GM18909 (cell line): ENCODE results near the gene RAPH1.
"Not testable (repeated sequence)": the region's sequence is repeated elsewhere in the genome, so short reads cannot be mapped to it uniquely, and the experiment has no call there.

Source experiments
- ATAC-seq: cut with Tn5 transposase; IDR thresholded peaks from one replicate; pipeline ENCODE4 v1.9.1; 2021; ENCODE audit warnings: mild to moderate bottlenecking; ENCODE audit not compliant: unreplicated experiment, poor library complexity

Gene RAPH1

DNA sequence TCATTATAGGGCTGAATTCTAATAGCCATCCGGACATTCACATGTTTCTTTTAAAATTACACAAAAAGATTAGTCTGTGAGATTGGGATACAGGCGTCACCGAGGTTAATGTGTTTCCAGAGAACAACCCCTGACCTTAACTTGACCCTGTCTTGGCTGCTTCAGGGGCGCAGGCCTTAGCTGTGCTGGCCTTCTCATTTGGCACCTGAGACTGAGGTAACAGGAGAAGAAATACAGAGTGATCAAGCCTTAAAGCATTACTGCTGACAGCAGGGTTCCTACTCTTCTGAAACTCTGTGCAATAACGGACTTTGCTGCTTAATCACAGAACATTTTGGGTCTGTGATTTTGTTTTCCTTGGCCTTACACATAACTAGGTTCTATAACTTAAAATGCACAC is 92.6 kb downstream of the RAPH1 start:
- ATAC-seq = no peak

DNA sequence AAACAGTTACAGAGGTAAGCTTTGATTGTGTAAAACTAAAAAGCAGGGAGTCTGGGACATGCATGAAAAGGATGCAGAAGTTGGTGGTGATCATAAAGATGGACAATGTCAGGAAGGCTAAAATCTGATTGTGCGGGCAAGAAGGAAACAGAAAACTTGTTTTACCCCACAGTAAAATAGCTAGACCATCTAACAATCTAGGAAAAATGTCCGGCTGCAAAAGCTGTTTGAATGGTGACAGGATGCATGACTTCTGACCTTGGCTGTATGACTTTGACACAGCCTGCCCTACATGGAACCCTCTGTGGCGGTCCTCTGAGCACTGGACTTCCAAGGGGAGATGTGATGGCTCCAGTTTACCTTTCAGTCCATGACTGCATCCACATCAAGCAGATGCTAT is 93.6 kb downstream of the RAPH1 start:
- ATAC-seq = no peak

DNA sequence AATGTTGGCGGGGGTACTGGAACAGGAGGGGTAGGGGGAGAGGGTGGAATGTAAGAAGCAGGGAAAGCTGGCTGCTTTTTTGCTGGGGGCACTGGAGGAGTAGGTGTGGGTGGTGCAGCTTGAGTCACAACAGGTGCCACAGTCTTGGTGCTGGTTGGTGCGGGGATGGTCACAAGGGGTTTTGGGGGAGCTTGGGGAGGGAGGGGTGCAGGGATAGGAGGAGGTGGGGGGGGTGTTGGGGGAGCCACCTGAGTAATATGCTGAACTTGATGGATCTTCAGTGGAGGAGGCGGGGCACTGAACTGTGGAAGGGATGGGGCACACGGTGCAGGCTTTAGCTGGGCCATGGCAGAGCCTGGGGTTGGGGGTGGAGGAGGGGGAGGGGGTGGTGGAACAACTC is 94.4 kb downstream of the RAPH1 start:
- no peak for ATAC-seq

DNA sequence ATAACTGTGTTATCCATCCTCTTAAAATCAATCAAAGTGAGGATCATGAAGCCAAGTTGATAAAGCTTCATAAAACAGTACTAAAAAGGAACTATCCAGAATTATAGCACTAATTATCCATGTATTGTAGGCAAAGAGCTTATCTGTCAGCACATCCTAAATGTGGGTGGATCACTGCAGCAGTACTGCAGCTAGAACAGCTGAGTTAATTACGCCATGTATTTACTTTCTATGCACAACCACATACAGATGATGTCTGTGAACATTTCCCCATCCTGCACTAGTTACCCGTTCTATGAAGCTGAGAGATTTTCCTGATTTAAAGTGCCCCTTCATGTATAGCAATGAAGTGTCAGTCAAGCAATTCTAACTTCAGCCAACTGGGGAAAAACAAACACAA is 96.6 kb downstream of the RAPH1 start:
- no peak for ATAC-seq

DNA sequence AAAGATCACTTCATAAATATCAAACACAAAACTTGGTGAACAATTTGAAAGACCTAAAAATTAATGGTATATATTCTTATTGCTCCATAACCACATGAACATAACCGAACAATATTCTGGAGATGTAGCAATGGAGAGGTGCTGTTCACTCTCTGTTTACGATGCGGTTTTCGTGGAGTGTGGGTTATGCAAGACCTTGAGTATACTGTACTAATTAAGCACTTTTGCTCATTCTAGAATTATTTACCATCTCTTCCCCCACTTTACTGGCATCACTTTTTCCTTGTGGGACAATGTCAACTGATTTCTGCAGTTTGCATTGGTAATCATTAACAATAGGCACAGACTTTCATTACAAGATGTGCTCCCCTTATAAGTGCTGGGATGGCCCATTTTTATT is 97.6 kb downstream of the RAPH1 start:
- ATAC-seq = no peak

DNA sequence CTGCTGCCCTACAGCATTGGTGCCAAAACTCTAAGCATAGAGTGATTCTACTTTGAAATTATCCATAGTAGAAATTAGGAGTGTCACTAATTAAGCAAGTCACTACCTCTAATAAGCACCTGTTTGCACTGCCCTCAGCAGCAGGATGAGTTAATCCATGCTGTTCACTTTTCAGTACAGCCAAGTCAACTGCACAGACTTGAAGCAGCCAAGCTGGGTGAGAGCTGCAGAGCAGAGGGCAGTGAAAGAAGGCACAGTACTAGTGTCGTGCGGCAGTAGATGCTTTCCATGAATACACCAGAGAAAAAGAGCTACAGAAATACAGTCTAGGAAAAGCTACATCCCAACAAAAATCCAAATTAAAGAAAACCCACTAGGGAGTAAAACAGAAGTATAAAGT is 98.6 kb downstream of the RAPH1 start:
- ATAC-seq = no peak

DNA sequence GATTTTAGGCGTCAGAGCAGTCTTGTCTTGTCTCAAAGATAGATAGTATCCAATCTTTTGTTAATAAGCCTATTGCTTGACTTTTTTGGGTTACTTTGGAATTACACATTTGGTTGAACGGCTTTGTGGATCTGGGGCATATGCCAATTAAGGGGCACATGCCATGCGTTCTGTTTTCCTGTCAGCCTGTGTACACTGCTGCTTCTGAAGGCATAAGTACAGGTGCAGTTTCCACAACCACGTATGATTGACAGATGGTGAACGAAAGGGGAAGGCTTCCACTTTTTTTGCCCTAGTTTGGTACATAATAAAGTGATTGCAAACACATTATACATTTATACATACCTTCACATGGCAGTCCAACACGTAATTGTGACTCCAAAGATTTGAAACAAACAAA is 102.3 kb downstream of the RAPH1 start:
- ATAC-seq = no peak

DNA sequence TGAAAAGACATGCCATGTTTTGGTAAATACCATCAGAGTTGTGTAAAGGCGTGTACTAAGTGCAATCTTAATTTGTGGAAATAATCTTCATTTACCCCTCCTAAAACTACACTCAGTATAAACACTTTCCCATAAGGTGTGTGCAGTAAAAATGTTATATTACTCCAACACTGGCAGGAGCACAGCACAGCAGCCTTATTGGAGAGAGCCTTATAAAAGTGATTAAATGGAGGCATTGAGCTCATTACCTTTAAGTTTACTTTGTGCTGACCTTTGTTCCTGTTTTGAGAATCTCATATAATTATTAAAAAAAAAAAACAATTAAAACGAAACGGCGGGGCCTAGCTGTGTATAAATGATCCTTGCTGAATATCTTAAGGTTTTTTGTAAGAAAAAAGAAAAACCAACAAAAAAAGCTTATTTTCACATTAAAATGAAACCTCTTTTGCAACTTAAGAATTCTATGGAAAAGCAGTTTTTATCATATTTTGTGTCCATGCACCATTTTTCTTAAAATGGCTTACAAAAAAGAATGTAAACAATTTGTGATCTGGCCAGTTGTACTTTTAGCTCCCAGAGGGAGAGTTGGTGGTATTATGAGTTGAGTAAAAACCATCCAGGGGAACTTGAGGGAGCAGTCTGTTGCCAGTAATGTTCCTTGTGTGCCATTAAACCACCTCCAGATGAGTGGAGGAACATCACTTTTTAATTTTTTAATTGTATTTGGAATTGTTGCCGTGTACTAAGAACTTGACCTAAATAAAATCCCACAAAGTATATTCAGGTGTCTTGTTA is 103.5 kb downstream of the RAPH1 start:
- ATAC-seq = no peak

DNA sequence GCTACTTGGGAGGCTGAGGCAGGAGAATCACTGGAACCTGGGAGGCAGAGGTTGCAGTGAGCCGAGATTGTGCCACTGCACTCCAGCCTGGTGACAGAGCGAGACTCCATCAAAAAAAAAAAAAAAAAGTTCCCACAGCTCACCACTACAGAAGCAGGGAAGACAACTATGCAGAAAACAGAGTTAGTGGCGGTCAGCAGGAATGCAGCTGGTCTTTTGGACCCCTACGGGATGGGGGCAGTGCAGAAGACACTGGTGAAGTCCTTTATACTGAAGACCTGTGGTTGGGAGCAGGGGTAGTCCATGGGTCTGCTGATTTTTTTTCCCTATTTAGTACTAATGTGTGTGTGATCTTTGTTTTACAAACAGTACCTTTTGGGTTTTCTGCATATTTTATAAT is 105.5 kb downstream of the RAPH1 start:
- not testable (repeated sequence) for ATAC-seq

DNA sequence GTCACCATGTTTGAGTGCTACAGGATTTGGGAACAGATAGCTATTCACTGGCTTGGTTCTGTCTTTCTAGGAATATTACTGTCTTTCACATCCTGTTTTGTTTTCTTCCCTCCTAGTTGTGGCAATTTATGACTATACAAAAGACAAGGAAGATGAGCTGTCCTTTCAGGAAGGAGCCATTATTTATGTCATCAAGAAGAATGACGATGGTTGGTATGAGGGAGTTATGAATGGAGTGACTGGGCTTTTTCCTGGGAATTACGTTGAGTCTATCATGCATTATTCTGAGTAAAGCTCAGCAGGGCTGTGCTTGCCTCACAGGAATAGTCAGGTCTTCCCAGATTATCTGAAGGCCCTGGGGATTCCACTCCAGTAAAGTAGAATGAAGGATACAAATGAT is 108.0 kb downstream of the RAPH1 start:
- ATAC-seq = no peak

DNA sequence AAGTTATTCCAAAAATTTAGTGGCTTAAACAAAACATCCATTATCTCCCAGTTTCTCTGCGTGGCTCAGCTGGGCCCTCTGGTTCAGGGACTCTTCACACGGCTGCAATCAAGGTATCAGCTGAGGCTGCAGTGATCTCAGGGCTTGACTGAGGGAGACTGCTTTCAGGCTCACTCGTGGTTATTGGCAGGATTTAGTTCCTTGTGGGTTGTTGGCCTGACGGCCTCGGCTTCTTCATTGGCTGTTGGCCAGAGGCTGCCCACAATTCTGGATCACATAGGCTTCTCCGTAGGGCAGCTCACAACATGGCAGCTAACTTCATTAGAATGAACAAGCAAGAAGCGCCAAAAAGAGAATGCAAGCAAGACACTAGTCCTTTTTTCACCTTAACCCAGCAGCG is 116.8 kb downstream of the RAPH1 start:
- ATAC-seq = no peak

DNA sequence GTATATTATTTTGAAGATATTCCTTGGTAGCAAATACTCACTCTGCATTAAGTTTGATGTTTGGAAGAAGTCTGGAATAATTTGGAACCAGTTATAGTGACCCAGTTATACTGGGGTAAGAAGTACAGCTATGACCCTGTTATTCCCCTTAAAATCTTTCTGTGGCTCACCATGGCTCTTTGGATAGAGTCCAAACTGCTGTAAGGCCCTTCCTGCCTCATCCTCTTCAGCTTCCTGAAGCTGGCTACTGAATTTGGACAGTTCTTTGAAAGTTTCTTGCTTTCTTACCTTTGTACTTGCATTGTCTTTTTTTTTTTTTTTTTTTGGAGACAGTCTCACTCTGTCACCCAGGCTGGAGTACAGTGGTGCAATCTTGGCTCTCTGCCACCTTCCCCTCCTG is 121.3 kb downstream of the RAPH1 start:
- no peak for ATAC-seq

DNA sequence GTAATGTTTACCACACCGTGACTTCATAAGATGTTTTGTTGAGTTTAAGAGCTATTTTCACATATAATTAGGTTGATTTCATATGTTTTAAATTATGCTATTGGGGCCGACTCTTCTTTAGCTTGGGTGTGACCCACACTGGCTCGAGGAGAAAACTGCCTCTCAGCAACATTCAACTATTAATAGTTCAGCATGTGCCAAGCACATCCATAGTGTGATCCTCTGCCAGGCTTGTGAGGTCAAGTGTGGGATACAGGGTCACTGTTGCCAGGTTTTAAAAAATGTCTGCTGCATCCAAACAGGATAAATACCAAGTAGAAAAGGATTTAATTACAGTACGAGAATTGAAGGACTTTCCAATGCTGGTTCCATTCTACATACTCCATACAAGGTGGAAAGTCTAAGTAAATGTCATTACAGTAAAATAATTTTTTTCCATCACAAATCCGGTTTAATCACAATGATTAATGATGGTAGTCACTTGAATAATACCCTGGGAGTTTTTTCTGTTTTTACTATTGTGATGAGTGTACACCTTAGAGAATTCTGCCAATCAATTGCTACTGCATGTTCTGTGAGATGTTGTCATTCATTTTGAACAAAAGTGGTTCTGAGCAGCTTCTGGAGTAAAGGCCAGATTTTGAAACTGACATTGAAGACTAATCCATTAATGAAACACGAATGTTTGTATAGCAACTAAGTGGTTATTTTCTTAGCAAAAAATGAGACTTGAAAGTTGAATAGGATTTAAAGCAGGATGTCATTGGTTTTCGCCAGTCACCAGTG is 122.4 kb downstream of the RAPH1 start:
- no peak for ATAC-seq

DNA sequence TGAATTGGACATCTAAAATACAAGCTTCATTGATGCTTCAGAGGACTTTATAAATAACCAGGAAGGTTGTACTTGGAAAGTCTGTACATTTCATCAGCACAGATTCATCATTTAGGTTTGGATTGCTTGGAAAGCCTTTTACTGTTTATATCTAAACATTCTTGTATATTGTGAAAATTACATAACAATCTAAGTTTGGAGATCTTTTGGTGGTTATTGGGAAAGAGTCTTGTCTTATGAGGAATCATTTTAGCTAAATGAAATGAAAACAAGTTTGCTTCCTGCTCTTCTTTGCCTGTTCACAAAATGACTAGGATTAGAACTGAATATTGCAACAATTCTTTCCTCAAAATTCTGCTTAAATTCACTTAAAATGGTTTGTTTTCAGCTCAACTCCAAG is 127.6 kb downstream of the RAPH1 start:
- ATAC-seq = no peak

DNA sequence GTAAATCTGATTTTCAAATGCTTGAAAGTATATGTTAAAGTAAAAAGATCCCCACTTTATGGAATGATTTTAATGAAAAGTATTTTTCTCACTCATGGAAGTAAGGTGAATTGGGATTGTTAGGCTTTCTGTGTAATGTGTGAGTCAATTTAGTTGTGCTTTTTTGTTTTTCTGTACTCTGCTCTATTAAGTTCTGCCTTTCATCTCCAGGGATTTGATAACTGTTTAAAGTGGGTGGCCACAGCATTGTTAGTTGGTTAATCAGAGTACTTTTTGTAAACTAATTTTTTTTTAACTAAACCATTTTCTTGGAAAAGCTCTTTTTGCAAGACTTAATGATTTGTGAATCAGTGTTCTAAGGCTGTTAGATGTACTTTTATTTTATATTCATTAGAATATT is 130.1 kb downstream of the RAPH1 start:
- ATAC-seq = no peak

DNA sequence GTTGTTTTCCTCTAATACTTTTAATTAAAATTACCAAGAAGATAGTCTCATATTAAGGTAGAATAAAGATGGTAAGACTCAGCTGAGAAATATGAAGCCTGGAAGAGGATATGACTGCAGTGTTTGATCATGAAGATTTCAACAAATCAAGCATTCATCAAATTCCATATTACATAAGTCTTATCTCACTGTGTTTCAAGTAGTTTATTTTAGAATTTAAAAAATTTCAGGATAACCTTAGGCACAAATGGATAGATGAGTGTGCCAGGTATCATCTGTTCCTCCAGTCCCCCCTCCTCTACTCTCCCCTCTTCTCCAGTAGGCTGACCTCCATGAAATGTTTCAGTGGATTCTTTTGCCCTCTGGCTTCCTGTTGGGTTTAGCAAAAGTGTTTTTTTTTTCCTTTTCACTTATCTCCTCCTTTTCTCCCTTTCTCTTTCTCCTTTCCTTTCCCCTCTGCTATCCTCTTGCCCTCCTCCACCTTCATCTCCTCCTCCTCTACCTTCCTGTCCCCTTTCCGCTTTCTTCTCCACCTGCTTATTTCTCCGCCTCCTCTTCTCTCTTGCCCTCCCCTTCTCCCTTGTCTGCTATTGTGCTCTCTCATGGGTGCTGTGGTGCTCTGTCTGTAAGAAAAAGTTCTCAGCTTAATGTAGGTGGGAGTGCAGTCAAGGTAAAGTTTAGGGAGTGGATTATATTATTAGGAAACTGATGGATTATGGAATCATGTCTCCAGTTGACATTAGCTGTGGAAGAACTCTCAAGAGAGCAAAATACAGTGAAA is 134.1 kb downstream of the RAPH1 start:
- no peak for ATAC-seq

DNA sequence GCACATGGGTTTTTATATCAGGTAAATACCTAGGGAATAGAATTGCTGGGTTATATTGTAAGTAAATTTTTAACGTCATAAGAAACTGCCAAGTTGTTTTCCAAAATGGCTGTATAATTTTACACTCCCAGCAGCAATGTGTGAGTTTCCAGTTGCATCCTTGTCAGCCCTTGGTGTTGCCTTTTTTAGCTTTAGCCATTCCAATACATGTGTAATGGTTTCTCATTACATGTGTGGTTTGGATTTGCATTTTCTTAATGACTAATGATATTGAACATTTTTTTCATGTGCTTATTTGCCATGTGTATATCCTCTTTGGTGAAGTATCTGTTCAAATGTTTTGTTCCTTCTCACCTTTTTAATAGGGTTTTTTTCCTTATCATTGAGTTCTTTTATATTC is 136.1 kb downstream of the RAPH1 start:
- no peak for ATAC-seq

DNA sequence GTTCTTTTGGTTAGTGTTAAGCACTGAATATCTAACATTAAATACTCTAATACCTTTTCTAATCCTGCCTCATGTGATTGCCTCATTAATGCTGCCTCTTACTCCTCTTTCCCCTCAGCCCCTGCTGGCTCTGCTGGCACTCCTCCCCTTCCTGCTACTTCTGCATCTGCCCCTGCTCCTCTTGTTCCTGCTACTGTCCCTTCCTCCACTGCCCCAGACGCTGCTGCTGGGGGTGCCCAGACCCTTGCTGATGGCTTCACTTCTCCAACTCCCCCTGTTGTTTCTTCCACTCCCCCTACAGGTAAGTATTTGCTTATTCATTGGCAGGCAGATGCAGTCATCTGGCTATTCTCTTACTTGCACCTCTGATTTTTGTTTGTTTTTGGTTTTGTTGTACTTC is 138.4 kb downstream of the RAPH1 start:
- no peak for ATAC-seq

DNA sequence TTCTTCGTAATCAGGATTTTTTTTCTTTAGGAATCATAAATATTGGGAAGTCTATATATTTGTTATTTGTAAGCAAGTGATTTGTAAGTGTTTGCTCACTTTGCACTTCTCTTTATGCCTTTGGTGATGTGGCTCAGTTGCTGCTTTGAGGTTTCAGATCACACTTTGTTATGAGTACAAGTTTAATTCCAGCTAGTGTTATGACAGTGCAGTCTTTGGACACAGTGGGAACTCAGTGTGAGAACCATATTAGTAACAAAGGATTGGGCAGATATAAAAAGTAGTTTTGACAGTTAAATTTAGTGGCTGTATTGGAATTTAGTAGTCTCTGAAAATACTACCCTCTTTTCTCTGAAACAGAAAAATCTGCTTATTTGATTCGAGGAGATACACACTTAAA is 139.2 kb downstream of the RAPH1 start:
- no peak for ATAC-seq

DNA sequence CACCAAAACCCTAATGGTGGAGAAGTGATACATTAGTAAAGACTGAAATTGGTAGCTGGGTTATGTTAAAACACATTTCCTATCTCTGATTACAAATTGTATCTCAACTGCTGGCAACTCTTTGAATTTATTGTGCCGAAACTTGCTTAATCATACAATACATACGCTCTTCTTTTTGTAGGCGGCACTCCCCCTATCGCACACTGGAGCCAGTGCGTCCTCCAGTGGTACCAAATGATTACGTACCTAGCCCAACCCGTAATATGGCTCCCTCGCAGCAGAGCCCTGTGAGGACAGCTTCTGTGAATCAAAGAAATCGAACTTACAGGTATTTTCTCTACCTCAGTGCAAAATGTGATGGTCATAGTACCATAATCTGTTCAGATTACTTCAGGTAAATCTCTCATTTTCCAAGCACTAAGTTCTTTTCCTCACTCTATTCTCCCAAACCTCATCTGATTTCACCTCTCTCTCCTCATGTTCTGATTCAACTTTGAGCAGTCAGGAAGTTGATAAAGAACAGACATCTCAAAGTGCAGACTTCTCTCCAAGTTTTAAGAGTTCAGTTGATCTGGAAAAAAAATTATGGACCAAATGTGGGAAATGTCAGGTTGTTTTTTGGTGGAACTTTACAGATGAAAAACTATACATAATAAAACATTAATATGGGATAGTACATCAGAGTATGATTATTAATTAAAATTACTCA is 140.4 kb downstream of the RAPH1 start:
- no peak for ATAC-seq

DNA sequence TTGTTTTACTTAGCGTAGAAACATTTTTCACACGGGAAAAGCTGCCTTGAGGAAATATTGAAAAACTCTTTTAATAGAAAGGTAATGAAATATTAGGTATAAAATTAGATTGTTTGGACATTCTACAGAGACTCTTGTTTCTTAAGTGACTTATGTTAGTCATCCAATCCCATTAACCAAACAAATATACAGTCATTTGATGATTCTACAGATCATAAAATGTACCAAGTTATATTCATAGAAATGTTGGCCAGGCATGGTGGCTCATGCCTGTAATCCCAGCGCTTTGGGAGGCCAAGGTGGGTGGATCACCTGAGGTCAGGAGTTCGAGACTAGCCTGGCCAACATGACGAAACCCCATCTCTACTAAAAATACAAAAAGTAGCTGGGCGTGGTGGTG is 146.9 kb downstream of the RAPH1 start:
- not testable (repeated sequence) for ATAC-seq
